OCI-LY7 (cell line): ENCODE data around the gene RIC8B. TPM values are rescaled to one million over a fixed set of nuclear protein-coding genes. Genes with fewer than 3 reads are reported as not detected.

Source experiments
- BruUV-seq: library from RNA; stranded (reverse); fragments of 400-500 nt; replicated peaks from 2 replicates; lab custom pipeline; 2021; lab: Mats Ljungman, UMichigan
- CTCF ChIA-PET: fragments of 300-600 bp; sonication (Branson Sonifier 250); formaldehyde crosslinking; loops from one replicate; lab custom pipeline; 2022; ENCODE audit warnings: antibody characterized with exemption; ENCODE audit not compliant: unreplicated experiment; lab: Charles Lee
- POLR2A ChIA-PET: fragments of 300-600 bp; sonication (Branson Sonifier 250); formaldehyde crosslinking; loops from one replicate; lab custom pipeline; 2022; ENCODE audit warnings: antibody characterized with exemption; lab: Charles Lee
- DNase-seq: peaks from one replicate; pipeline ENCODE4 v3.0.0-alpha.2; 2015; ENCODE audit warnings: low spot score
- H2AFZ ChIP-seq: fragments of 200-600 bp; sonication (generic), shearing (Covaris generic); 2 replicates; pipeline ENCODE4 v1.6.1; 2014; ENCODE audit warnings: mild to moderate bottlenecking, antibody characterized with exemption, low read length, moderate library complexity
- H3K27ac ChIP-seq: fragments of 200-600 bp; sonication (generic); 2 replicates; pipeline ENCODE4 v1.5.1; 2014; ENCODE audit warnings: mixed run types, low read depth, mild to moderate bottlenecking, moderate library complexity, low read length, inconsistent platforms; ENCODE audit not compliant: poor library complexity, severe bottlenecking
- H3K36me3 ChIP-seq: fragments of 200-600 bp; sonication (generic); 2 replicates; pipeline ENCODE4 v1.6.1; 2014; ENCODE audit warnings: mild to moderate bottlenecking, antibody characterized with exemption, low read length, moderate library complexity, mixed read lengths; ENCODE audit not compliant: insufficient read depth
- H3K4me1 ChIP-seq: fragments of 200-600 bp; sonication (generic); 2 replicates; pipeline ENCODE4 v1.5.1; 2014; ENCODE audit warnings: mild to moderate bottlenecking, low read length; ENCODE audit not compliant: insufficient read depth, poor library complexity, severe bottlenecking
- H3K4me2 ChIP-seq: fragments of 200-600 bp; sonication (generic); 2 replicates; pipeline ENCODE4 v1.6.1; 2014; ENCODE audit warnings: mild to moderate bottlenecking, low read length
- H3K4me3 ChIP-seq: fragments of 200-600 bp; sonication (generic); 2 replicates; pipeline ENCODE4 v1.5.1; 2014; ENCODE audit warnings: mild to moderate bottlenecking, low read depth, low read length; ENCODE audit not compliant: poor library complexity, severe bottlenecking
- H3K79me2 ChIP-seq: fragments of 200-600 bp; sonication (generic); 2 replicates; pipeline ENCODE4 v1.6.1; 2016; ENCODE audit warnings: low read depth, mild to moderate bottlenecking, low read length, moderate library complexity, mixed read lengths; ENCODE audit not compliant: insufficient read depth
- H3K9me2 ChIP-seq: fragments of 200-600 bp; sonication (generic); 2 replicates; pipeline ENCODE4 v1.6.1; 2016; ENCODE audit warnings: mild to moderate bottlenecking, low read length, mixed read lengths; ENCODE audit not compliant: insufficient read depth
- H3K9me3 ChIP-seq: fragments of 200-600 bp; sonication (generic); 2 replicates; pipeline ENCODE4 v1.6.1; 2014; ENCODE audit warnings: mild to moderate bottlenecking, mixed run types, low read length, mixed read lengths
- H4K20me1 ChIP-seq: fragments of 200-600 bp; sonication (generic); 2 replicates; pipeline ENCODE4 v1.6.1; 2014; ENCODE audit warnings: mild to moderate bottlenecking, antibody characterized with exemption, low read length, moderate library complexity, mixed read lengths; ENCODE audit not compliant: insufficient read depth
- CTCF ChIP-seq: fragments of 200-600 bp; sonication (generic); conservative IDR thresholded peaks from 2 replicates; pipeline ENCODE4 v1.5.1; 2014; ENCODE audit warnings: mild to moderate bottlenecking, antibody characterized with exemption, low read length, moderate library complexity, mixed read lengths
- EZH2phosphoT487 ChIP-seq: fragments of 200-600 bp; sonication (generic); IDR thresholded peaks from 2 replicates; pipeline ENCODE4 v1.6.1; 2018; ENCODE audit warnings: low read depth, borderline replicate concordance, mild to moderate bottlenecking, mixed run types, antibody characterized with exemption, low read length, moderate library complexity, mixed read lengths
- intact Hi-C: fragments of 100-400 bp; cut with micrococcal nuclease; formaldehyde crosslinking; loops from one replicate; pipeline ENCODE4 v1.10.0; 2022; ENCODE audit not compliant: unreplicated experiment
- total RNA-seq, 2 experiments: library from RNA; depleted of rRNA in 1 of 2; stranded (reverse); fragments of >200 nt in 1 of 2; shearing (Covaris generic) in 1 of 2; gene quantifications; 2 replicates each; pipeline ENCODE4 v1.2.3, GENCODE V29; 2014 to 2022

Gene RIC8B
- total RNA-seq, 2 experiments from 2014 or later: 9.6 TPM; not detected in 1

- Histone ChIP-seq H4K20me1 (no peaks in the 10 kb centered on the region), H3K4me3 (no peak overlapping the region), H2AFZ (no peak overlapping the region), H3K9me3 (no peaks in the 10 kb centered on the region), H3K36me3 (no peaks in the 10 kb centered on the region), H3K9me2 (no peaks in the 10 kb centered on the region), H3K4me1 (no peaks in the 10 kb centered on the region), H3K27ac (no peak overlapping the region), H3K79me2 (no peaks in the 10 kb centered on the region), H3K4me2 (no peak overlapping the region)
- no peak for DNase-seq
- POLR2A ChIA-PET: interaction anchor here (0.7 kb wide), 1 partner anchor 19 kb away, joined by 3 read pairs; no protein-coding TSS in a partner anchor
- CTCF ChIA-PET: no interaction called here
- no TSS peak for BruUV-seq
- intact Hi-C loops: no loop called here
- TF ChIP-seq EZH2phosphoT487 (no peak), CTCF (no peak)
Measured at GRCh38 chr12:106870116-106870515, 95.6 kb downstream of the RIC8B start.

GRCh38 chr12:106871477-106871876 is 97.0 kb downstream of the RIC8B start:
- H3K4me3 ChIP-seq: no peak overlapping the region
- intact Hi-C loops: no loop called here
- ChIA-PET POLR2A (interaction anchor here (0.7 kb wide), 1 partner anchor 29 kb away, joined by 3 read pairs; no protein-coding TSS in a partner anchor), CTCF (no interaction called here)
- no peaks in the 10 kb centered on the region for H3K9me3 ChIP-seq
- no TSS peak for BruUV-seq
- H3K4me1 ChIP-seq: no peaks in the 10 kb centered on the region
- DNase-seq: no peak
- no peaks in the 10 kb centered on the region for H3K36me3 ChIP-seq
- H4K20me1 ChIP-seq: no peaks in the 10 kb centered on the region
- H2AFZ ChIP-seq: no peak overlapping the region
- H3K9me2 ChIP-seq: no peaks in the 10 kb centered on the region
- TF ChIP-seq EZH2phosphoT487: no peak
- TF ChIP-seq CTCF: no peak
- H3K79me2 ChIP-seq: no peaks in the 10 kb centered on the region
- no peak overlapping the region for H3K27ac ChIP-seq
- no peak overlapping the region for H3K4me2 ChIP-seq

- Histone ChIP-seq H3K4me1 (no peaks in the 10 kb centered on the region), H3K27ac (no peak overlapping the region), H3K36me3 (no peaks in the 10 kb centered on the region), H3K4me3 (no peak overlapping the region), H4K20me1 (no peaks in the 10 kb centered on the region), H3K4me2 (no peak overlapping the region), H3K9me3 (no peaks in the 10 kb centered on the region), H2AFZ (no peak overlapping the region), H3K79me2 (no peaks in the 10 kb centered on the region), H3K9me2 (no peaks in the 10 kb centered on the region)
- DNase-seq: no peak
- intact Hi-C loops: no loop called here
- POLR2A ChIA-PET: interaction anchor here (0.6 to 1.0 kb wide), 2 partner anchors 18 to 693 kb away, joined by 3 to 4 read pairs; no protein-coding TSS in a partner anchor
- CTCF ChIA-PET: no interaction called here
- no TSS peak for BruUV-seq
- TF ChIP-seq EZH2phosphoT487 (no peak), CTCF (no peak)
Measured at GRCh38 chr12:106873983-106874382, 99.5 kb downstream of the RIC8B start.
